ENCODE results near the gene TMEM121B.

TMEM121B gene

GRCh38 chr22:17137861-17138425, 16.8 kb upstream of the TMEM121B start:
- no peak for DNase-seq

- no peak for DNase-seq
These were observed 16.0 kb upstream of the TMEM121B start for GRCh38 chr22:17137170-17137569.

GRCh38 chr22:17135153-17135760, 14.1 kb upstream of the TMEM121B start:
- DNase-seq, result no peak

GRCh38 chr22:17133137-17133536, 12.0 kb upstream of the TMEM121B start:
- DNase-seq, result no peak

- no peak for DNase-seq
These were observed 11.0 kb upstream of the TMEM121B start for GRCh38 chr22:17132112-17132511.

GRCh38 chr22:17131686-17132085, 10.5 kb upstream of the TMEM121B start:
- peak; percentile 39 for DNase-seq

GRCh38 chr22:17130199-17130598, 9.0 kb upstream of the TMEM121B start:
- DNase-seq, result no peak

- DNase-seq, result no peak
These were observed 388 bp downstream of the TMEM121B start for GRCh38 chr22:17120711-17121232.

GRCh38 chr22:17120281-17120680, 879 bp downstream of the TMEM121B start:
- DNase-seq, result no peak

GRCh38 chr22:17119481-17120202, 1.5 kb downstream of the TMEM121B start:
- peak; percentile 79 for DNase-seq

- DNase-seq, result no peak
These were observed 2.8 kb downstream of the TMEM121B start for GRCh38 chr22:17118342-17118741.

GRCh38 chr22:17117890-17118289, 3.3 kb downstream of the TMEM121B start:
- peak; percentile 59 for DNase-seq

- DNase-seq, result no peak
These were observed 3.8 kb downstream of the TMEM121B start for GRCh38 chr22:17117400-17117799.

GRCh38 chr22:17116572-17117330, 4.4 kb downstream of the TMEM121B start:
- DNase-seq, result no peak

- DNase-seq, result peak; percentile 46
These were observed 5.1 kb downstream of the TMEM121B start for GRCh38 chr22:17115945-17116565.

GRCh38 chr22:17115236-17115635, 5.9 kb downstream of the TMEM121B start:
- DNase-seq, result peak; percentile 64

- no peak for DNase-seq
These were observed 6.3 kb downstream of the TMEM121B start for GRCh38 chr22:17114898-17115235.

- DNase-seq, result no peak
These were observed 6.8 kb downstream of the TMEM121B start for GRCh38 chr22:17114173-17114897.

GRCh38 chr22:17113600-17113999, 7.6 kb downstream of the TMEM121B start:
- no peak for DNase-seq

GRCh38 chr22:17112491-17113042, 8.6 kb downstream of the TMEM121B start:
- DNase-seq, result no peak

GRCh38 chr22:17110791-17111550, 10.2 kb downstream of the TMEM121B start:
- DNase-seq, result no peak
